Measurements from ENCODE around the gene ASXL1.
A peak's percentile ranks its signal among the peaks of the same experiment; 100 is the strongest.
"Not testable (repeated sequence)": the region's sequence is repeated elsewhere in the genome, so short reads cannot be mapped to it uniquely, and the experiment has no call there.

ASXL1 gene

GRCh38 chr20:32337937-32338661 is 20.0 kb upstream of the ASXL1 start:
- no peak for DNase-seq

DNA sequence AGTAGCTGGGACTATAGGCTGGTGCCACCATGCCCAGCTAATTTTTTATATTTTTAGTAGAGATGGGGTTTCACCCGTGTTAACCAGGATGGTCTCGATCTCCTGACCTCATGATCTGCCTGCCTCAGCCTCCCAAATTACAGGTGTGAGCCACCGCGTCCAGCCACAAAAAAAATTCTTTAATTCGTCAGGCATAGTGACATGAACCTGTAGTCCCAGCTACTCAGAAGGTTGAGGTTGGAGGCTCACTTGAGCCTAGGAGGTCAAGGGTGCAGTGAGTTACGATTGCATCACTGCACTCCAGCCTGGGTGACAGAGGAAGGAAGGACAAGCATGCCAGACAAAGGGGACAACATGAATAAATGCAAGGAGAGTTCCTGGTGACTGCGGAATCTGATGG is 19.5 kb upstream of the ASXL1 start:
- no peak for DNase-seq

GRCh38 chr20:32339116-32339515 is 19.0 kb upstream of the ASXL1 start:
- no peak for DNase-seq

- not testable (repeated sequence) for DNase-seq
Measured at GRCh38 chr20:32341053-32341452, 17.1 kb upstream of the ASXL1 start.

DNA sequence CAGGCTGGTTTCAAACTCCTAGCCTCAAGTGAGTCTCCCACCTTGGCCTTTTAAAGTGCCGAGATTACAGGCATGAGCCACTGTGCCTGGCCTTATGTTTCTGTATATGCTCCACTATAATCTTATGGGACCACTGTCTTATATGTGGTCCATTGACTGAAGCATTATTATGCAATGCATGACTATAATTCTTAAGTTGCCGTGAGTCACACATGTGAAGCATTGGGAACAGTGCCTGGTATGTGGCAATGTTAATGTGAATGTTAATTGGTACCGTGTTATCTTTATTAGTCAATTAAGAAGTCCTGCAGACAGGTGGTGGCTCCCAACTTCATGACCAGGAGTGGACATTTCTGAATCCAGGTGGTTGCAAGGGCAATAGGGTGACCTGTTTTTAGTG is 14.7 kb upstream of the ASXL1 start:
- no peak for DNase-seq

DNA sequence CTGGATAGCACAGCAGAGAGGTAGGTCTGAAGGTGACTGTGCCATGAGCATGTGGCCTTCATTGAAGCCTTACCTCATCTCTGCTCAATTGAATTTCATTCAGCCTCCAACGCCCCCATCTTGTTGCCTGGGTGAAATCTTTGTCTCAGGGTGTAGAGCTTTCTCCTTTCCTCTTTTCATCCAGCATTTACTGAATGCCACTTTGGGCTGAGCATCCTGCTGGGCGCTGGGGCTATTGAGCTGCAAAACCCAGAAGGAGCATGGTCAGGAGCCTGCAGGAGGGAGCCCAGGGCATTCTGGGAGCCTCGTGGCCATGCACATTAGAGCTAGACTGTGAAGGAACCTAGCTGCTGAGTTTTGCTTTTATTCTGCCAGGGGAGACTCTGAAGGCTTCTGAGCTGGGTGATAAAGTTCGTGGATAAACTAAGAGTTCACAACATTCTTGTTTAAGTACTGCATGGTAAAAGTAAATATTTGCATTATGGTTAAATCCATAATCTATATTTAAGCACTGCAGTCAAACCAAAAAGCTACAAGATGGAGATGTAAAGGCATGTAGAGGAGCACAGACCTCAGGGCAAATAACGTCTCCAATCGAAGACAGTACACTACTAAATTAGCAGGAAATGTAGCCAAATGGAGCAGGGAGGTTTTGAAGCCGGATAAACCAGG is 13.2 kb upstream of the ASXL1 start:
- no peak for DNase-seq

GRCh38 chr20:32348207-32348606 is 9.9 kb upstream of the ASXL1 start:
- no peak for DNase-seq

DNA sequence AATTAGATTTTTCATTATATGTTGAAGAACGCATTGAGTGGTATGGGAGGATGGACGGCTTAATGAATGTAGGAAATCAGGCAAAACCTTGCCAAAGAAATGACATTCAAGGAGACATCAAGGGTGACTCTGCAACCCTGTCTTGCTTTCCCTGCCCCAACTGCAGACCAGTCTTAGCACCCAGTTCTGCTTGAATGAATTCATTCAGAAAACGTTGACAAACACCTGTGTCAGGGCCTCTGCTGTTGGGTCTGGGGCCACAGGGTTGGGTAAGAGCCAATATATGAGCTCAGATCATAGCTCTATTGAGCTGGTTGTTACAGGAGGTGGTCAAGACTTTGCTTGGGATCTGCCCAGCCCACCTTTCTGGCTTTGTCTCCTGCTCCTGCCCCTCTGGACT is 7.7 kb upstream of the ASXL1 start:
- DNase-seq: no peak

DNA sequence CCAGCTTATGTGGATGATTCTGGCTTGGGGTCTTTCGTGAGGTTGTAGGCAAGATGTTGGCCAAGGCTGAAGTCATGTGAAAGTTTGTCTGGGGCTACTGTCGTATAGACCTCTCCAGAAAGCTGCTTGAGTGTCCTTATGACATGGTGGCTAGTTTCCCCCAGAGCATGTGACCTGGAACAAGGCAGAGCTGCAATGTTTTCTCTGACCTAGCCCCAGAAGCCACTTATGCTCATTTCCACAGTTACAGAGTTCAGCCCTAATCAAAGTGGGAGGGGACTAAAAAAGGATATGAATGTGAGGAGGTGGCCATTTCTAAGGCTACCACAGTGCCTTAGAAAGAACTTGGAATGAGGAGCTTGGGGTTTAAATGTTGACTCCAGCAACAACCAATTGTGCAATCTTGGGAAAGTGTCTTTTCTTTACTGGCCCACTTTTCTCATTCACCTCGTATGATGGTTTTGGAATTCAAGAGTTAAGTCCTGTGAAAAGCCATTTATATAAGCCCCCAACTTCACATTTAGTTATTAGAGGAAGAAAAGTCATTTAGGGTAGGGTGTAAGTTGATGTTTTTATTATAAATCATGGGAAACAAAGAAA is 5.9 kb upstream of the ASXL1 start:
- DNase-seq: no peak

GRCh38 chr20:32353848-32354496 is 4.2 kb upstream of the ASXL1 start:
- no peak for DNase-seq

GRCh38 chr20:32354592-32355416 is 3.3 kb upstream of the ASXL1 start:
- no peak for DNase-seq

DNA sequence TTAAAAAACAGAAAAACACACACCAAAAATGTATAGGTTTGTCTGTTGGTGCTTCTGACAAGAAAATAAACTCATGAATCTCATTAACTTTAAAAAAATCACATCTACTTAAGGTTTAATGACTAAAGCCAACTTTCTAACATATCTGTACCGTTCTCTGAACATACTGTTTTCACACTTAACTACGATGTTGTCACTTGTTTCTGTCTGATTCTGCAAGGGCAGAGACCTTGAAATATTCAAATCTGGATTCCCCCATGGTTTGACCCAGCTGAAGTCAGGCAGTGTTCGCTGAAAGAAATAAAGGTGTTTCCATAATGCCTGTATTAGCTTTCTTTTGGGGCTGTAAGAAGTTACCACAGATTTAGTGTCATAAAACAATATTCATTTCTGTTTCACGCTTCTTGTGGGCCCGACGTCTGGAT is 2.7 kb upstream of the ASXL1 start:
- no peak for DNase-seq

DNA sequence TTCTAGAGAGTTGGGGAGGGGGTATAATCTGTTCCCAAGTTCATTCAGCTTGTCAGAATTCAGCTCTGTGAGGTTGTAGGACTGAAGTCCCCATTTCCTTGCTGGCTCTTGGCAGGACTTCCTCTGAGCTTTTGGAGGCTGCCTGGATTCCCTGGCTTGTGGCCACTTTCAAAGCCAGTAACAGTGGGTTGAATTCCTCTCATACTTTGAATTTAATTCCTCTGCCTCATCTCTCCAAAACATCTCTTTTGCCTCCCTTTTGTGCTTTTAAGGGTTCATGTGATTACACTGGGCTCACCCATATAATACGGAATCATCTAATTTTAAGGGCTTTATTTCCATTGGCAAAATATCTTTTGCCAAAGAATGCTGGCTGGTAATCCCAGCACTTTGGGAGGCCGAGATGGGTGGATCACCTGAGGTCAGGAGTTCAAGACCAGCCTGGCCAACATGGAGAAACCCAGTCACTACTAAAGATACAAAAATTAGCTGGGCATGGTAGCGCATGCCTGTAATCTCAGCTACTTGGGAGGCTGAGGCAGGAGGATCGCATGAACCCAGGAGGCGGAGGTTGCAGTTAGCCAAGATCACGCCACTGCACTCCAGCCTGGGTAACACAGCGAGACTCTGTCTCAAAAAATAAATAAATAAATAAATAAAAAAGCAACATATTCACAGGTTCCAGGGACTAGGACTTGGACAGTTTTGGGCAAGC is 2.1 kb upstream of the ASXL1 start:
- DNase-seq: not testable (repeated sequence)

DNA sequence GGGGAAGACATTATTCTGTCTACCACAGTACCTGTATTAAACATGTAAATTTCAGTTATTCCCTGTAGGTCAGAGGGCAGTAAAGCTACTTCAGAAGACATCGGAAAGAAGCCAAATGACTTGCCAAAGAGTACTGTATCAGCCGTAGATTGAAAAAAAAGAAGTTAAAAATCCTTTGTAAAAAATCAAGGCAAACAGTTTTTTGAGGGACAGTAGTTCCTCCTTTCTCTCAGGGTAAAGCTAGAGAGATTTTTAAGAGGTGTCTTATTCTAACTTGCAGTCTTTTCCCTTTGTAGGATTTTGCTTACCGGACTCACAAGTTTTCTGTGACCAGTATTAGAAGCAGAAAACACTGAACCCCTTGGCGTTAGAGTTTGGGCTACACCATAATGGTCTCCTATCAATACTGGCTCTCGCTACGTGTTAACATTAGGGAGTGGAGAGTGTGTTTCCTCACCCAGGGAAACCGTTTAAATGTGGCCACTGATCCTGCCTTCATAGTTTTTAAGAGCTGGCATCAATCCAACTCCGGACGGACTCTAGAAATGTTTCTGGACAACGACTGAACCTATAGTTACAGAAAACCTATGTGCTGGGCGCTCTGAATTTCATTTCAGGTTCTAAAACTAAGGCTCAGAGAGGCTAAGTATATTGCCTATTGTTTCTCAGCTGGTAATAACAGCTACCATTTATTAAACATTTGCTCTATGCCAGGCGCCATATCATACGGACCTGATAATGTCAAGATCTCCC is 1.3 kb upstream of the ASXL1 start:
- DNase-seq: no peak

- peak; percentile 57 for DNase-seq
Measured at GRCh38 chr20:32357375-32357868, 709 bp upstream of the ASXL1 start.

GRCh38 chr20:32358632-32358882 is 426 bp downstream of the ASXL1 start:
- DNase-seq: no peak

DNA sequence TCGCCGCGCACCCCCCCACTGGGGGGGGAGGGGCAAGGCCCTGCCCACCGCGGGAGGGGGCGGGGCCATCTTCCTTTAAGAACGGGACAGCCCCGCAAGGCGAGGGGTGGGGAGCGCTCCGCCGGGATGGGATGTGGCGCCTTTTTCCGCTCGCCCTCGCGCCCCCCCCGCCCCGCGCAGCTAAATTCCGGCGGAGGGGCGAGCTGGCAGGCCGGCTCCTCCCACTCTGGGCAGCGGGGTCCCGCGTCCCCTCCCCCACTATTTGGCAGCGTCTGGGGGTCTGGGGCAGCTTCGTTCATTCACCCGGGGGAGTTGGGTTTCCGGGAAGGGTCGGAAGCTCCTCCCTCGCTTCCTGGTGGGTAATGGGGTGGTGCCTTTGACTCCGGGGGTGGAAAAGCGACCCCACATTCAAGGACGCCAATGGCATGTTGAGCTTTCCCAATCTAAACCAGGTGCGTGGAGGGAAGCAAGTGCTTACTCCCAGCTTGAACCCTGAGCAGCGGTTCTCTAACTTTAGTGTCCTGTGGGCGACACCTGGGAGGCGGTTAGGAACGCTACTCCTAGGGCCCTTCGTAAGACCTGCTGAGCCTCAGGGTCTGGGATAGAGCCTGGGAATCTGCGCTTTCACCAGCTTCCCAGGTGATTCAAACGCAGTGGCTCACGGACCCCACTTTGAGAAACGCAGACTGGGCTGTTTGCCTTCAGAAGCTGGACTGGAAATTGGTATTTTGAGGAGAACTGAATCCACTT is 927 bp downstream of the ASXL1 start:
- peak; percentile 23 for DNase-seq

DNA sequence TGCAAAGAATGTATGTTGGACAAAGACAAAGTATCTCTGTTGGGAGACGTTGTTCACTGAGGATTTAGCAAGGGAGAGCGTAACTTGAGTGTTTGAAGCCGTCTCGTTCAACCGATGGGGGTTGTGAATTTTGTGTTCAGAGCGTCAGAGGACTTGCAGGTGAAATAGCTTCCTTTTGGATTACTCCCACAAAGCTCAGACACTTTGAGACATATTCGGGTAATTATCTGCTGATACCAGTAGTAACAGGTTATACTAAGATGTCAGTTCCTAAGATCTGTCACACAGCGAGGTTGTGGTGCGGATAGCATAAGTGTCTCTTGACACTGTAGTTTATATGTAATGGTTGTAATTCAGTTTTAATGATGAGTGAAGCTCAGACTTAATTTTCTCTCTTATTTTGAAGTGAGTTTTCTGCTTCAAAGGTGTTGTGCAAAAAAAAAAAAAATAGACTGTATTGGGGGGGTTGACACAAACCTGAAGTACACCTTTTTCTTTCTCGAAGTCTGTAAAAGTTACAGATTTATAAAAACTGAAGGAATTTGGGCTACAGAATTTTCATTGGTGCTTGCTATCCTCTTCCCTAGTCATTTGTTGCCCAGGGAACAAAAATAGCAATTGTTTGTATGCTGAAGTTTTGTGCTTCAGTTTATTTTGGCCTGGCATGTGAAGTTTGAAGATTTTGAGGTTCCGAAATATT is 1.7 kb downstream of the ASXL1 start:
- no peak for DNase-seq

- DNase-seq: no peak
Measured at GRCh38 chr20:32360333-32360634, 2.2 kb downstream of the ASXL1 start.

- DNase-seq: no peak
Measured at GRCh38 chr20:32362901-32363364, 4.8 kb downstream of the ASXL1 start.

Measured in NCI-H526 treated with DMSO at 0.1 percent for 48 hours (cell line).